HEK293 (cell line): ENCODE measurements around the gene ACBD3.

Experiments used
- CTCF ChIA-PET: fragments of 350-600 bp; formaldehyde crosslinking; extraction: SDS; loops from one replicate; lab custom pipeline; 2021; ENCODE audit warnings: antibody characterized with exemption; lab: Yijun Ruan, JAX
- POLR2A ChIA-PET: fragments of 300-600 bp; formaldehyde crosslinking; extraction: SDS; loops from one replicate; lab custom pipeline; 2020; ENCODE audit warnings: antibody characterized with exemption, inconsistent platforms; lab: Yijun Ruan, JAX
- H3K27ac ChIP-seq: fragments of 200-500 bp; sonication (Bioruptor generic); 2 replicates; pipeline ENCODE4 v1.5.1; 2014; ENCODE audit warnings: low read depth, low read length, control low read depth, inconsistent platforms; ENCODE audit errors: extremely low read depth
- H3K36me3 ChIP-seq, 2 experiments: fragments of 200-500 bp in 1 of 2; sonication (Bioruptor generic) in 1 of 2; 1 replicate in 1 of 2; 2 replicates in 1 of 2; pipeline ENCODE4 v1.5.1; 2014 to 2017; ENCODE audit warnings: inconsistent platforms in 2 of 2, low read length in 2 of 2; ENCODE audit not compliant: control insufficient read depth in 2 of 2, insufficient read depth in 1 of 2
- H3K4me1 ChIP-seq: fragments of 200-500 bp; sonication (Bioruptor generic); 2 replicates; pipeline ENCODE4 v1.5.1; 2014; ENCODE audit warnings: mild to moderate bottlenecking, low read length, inconsistent platforms; ENCODE audit not compliant: control insufficient read depth, insufficient read depth
- H3K4me3 ChIP-seq: 2 replicates; pipeline ENCODE4 v1.5.1; 2011; ENCODE audit warnings: low read depth, mild to moderate bottlenecking, control low read depth, low read length, moderate library complexity
- H3K9me3 ChIP-seq: fragments of 200-500 bp; sonication (Bioruptor generic); 2 replicates; pipeline ENCODE4 v1.5.1; 2014; ENCODE audit warnings: low read depth, low read length, inconsistent platforms; ENCODE audit not compliant: control insufficient read depth, insufficient read depth
- BCL11A ChIP-seq: fragments of 450-650 bp; formaldehyde crosslinking; IDR thresholded peaks from 2 replicates; pipeline ENCODE4 v1.5.1; 2016; ENCODE audit warnings: low read depth, missing biosample characterization, missing genetic modification characterization
- KLF7 ChIP-seq: fragments of 450-650 bp; formaldehyde crosslinking; IDR thresholded peaks from 2 replicates; pipeline ENCODE4 v1.5.1; 2016; ENCODE audit warnings: missing biosample characterization, missing genetic modification characterization, borderline replicate concordance
- OSR2 ChIP-seq: fragments of 450-650 bp; formaldehyde crosslinking; IDR thresholded peaks from 2 replicates; pipeline ENCODE4 v1.5.1; 2016; ENCODE audit warnings: missing biosample characterization, missing genetic modification characterization
- SALL2 ChIP-seq: fragments of 450-650 bp; formaldehyde crosslinking; IDR thresholded peaks from 2 replicates; pipeline ENCODE4 v1.5.0; 2017; ENCODE audit warnings: missing biosample characterization, mild to moderate bottlenecking, missing genetic modification characterization, borderline replicate concordance
- SCRT1 ChIP-seq: fragments of 450-650 bp; formaldehyde crosslinking; IDR thresholded peaks from 2 replicates; pipeline ENCODE4 v1.5.1; 2016; ENCODE audit warnings: missing biosample characterization, missing genetic modification characterization, borderline replicate concordance
- ZIC2 ChIP-seq: fragments of 450-650 bp; formaldehyde crosslinking; IDR thresholded peaks from 2 replicates; pipeline ENCODE4 v1.5.1; 2016; ENCODE audit warnings: missing biosample characterization, missing genetic modification characterization
- ZNF132 ChIP-seq: fragments of 450-650 bp; formaldehyde crosslinking; IDR thresholded peaks from 2 replicates; pipeline ENCODE4 v1.5.1; 2017; ENCODE audit warnings: missing biosample characterization, missing genetic modification characterization, borderline replicate concordance
- ZNF133 ChIP-seq: fragments of 450-650 bp; formaldehyde crosslinking; IDR thresholded peaks from 2 replicates; pipeline ENCODE4 v1.5.1; 2016; ENCODE audit warnings: missing biosample characterization, missing genetic modification characterization
- ZNF169 ChIP-seq: fragments of 450-650 bp; formaldehyde crosslinking; IDR thresholded peaks from 2 replicates; pipeline ENCODE4 v1.5.1; 2016; ENCODE audit warnings: missing biosample characterization, missing genetic modification characterization
- ZNF223 ChIP-seq: fragments of 450-650 bp; formaldehyde crosslinking; IDR thresholded peaks from 2 replicates; pipeline ENCODE4 v1.5.1; 2016; ENCODE audit warnings: missing biosample characterization, missing genetic modification characterization
- ZNF266 ChIP-seq: fragments of 450-650 bp; formaldehyde crosslinking; IDR thresholded peaks from 2 replicates; pipeline ENCODE4 v1.5.1; 2016; ENCODE audit warnings: missing biosample characterization, missing genetic modification characterization, low read depth
- ZNF311 ChIP-seq: fragments of 450-650 bp; formaldehyde crosslinking; IDR thresholded peaks from 2 replicates; pipeline ENCODE4 v1.5.1; 2017; ENCODE audit warnings: missing biosample characterization, missing genetic modification characterization, borderline replicate concordance
- ZNF394 ChIP-seq: fragments of 450-650 bp; formaldehyde crosslinking; IDR thresholded peaks from 2 replicates; pipeline ENCODE4 v1.5.1; 2016; ENCODE audit warnings: missing biosample characterization, missing genetic modification characterization, mild to moderate bottlenecking, moderate library complexity, borderline replicate concordance
- ZNF423 ChIP-seq: fragments of 450-650 bp; formaldehyde crosslinking; IDR thresholded peaks from 2 replicates; pipeline ENCODE4 v1.5.1; 2016; ENCODE audit warnings: missing biosample characterization, missing genetic modification characterization
- ZNF560 ChIP-seq: fragments of 450-650 bp; formaldehyde crosslinking; IDR thresholded peaks from 2 replicates; pipeline ENCODE4 v1.5.1; 2017; ENCODE audit warnings: missing biosample characterization, missing genetic modification characterization, borderline replicate concordance
- ZNF561 ChIP-seq: fragments of 450-650 bp; IDR thresholded peaks from 2 replicates; pipeline ENCODE4 v1.5.1; 2018; ENCODE audit warnings: missing biosample characterization, missing genetic modification characterization, borderline replicate concordance
- ZNF596 ChIP-seq: fragments of 450-650 bp; IDR thresholded peaks from 2 replicates; pipeline ENCODE4 v1.5.0; 2018; ENCODE audit warnings: missing biosample characterization, mild to moderate bottlenecking, missing genetic modification characterization, moderate library complexity
- ZNF624 ChIP-seq: fragments of 450-650 bp; formaldehyde crosslinking; IDR thresholded peaks from 2 replicates; pipeline ENCODE4 v1.5.1; 2017; ENCODE audit warnings: missing biosample characterization, missing genetic modification characterization
- TF ChIP-seq, protein P1 (sequence below): fragments of 450-650 bp; formaldehyde crosslinking; IDR thresholded peaks from 2 replicates; pipeline ENCODE4 v1.5.1; 2017; ENCODE audit warnings: missing biosample characterization, missing genetic modification characterization
- TF ChIP-seq, protein P2 (sequence below): fragments of 450-650 bp; formaldehyde crosslinking; IDR thresholded peaks from 2 replicates; pipeline ENCODE4 v1.5.1; 2016; ENCODE audit warnings: missing biosample characterization, missing genetic modification characterization
- TF ChIP-seq, protein P3 (sequence below): fragments of 450-650 bp; IDR thresholded peaks from 2 replicates; pipeline ENCODE4 v1.5.1; 2018; ENCODE audit warnings: missing biosample characterization, missing genetic modification characterization
- TF ChIP-seq, protein P4 (sequence below): fragments of 450-650 bp; formaldehyde crosslinking; IDR thresholded peaks from 2 replicates; pipeline ENCODE4 v1.5.1; 2017; ENCODE audit warnings: missing biosample characterization, missing genetic modification characterization
- TF ChIP-seq, protein P5 (sequence below): fragments of 450-650 bp; formaldehyde crosslinking; IDR thresholded peaks from 2 replicates; pipeline ENCODE4 v1.5.1; 2016; ENCODE audit warnings: missing biosample characterization, missing genetic modification characterization

Gene ACBD3

DNA sequence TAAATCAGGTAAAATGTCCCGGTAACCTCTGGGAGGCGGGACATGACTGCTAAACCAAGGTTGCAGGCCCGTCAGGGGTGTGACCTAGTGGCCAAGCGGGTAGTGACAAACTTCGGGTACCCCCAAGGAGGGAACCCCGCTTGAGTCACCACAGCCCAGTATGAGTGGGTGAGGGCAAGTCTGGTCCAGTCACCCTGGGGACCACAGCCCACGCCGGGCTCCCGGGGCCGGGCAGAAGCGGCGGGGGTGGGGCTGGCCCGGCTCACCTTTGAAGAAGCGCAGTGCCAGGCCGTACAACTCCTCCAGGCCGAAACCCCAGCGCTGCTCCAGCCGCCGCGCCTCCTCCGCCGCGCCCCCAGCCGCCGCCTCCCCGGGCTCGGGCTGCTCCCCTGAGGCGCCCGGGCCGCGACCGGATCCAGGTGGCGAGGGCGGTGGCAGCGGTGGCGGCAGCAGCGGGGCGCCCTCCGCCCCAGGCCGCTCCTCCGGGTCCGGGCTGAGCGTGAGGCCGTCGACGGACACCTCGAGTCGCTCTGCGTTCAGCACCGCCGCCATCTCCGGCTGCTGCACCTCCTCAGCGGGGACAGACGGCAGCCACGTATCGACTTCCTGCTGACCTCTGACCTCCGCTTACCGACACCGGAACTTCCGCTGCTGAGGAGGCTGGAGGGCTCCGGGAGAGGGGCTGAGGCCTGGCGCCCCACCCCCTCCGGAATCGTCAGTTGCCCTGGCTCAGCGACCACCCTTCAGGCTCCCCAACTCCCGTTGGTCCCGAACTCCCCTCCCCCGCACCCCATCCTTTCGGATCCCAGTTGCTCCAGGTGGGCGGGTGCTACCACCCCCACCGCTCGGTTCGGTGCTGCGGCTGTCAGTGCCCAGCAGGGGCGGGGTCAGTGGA, at the start of gene ACBD3 (continued):
- no peak for TF ChIP-seq ZNF266 (tag by site-specific recombination)
- peak; percentile 43; the same call in 1 of the 2 replicates for TF ChIP-seq ZNF596
- no peak for TF ChIP-seq ZNF624 (tag by site-specific recombination)
- 0 out of 2 replicates have a peak, but pooled peaks have one; percentile 60 for TF ChIP-seq ZNF561 (tag by site-specific recombination)
- TF ChIP-seq ZNF132 (tag by site-specific recombination) = no peak
- TF ChIP-seq, all 188 proteins: peak for 83

DNA sequence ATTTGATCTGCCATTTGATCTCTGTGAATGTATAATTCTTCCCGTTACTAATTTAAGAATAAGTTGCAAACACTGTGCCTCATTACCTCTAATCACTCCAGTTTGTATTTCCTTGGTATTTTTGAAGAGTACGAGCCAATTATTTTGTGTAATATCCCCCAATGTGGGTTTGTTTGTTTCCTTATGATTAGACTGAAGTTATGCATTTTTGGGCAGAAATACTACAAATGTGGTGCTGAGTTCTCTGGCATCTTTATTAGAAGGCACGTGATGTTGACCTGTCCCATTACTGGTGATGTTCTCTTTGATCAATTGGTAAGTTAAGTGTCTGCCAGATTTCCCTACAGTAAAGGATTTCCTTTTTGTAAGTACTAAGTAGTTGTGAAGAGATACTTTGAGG, 47.3 kb upstream of the ACBD3 start:
- TF ChIP-seq, protein P1, sequence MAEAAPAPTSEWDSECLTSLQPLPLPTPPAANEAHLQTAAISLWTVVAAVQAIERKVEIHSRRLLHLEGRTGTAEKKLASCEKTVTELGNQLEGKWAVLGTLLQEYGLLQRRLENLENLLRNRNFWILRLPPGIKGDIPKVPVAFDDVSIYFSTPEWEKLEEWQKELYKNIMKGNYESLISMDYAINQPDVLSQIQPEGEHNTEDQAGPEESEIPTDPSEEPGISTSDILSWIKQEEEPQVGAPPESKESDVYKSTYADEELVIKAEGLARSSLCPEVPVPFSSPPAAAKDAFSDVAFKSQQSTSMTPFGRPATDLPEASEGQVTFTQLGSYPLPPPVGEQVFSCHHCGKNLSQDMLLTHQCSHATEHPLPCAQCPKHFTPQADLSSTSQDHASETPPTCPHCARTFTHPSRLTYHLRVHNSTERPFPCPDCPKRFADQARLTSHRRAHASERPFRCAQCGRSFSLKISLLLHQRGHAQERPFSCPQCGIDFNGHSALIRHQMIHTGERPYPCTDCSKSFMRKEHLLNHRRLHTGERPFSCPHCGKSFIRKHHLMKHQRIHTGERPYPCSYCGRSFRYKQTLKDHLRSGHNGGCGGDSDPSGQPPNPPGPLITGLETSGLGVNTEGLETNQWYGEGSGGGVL (tag by site-specific recombination) = no peak
- TF ChIP-seq ZIC2 (tag by site-specific recombination) = no peak
- TF ChIP-seq ZNF560 (tag by site-specific recombination) = no peak
- TF ChIP-seq, protein P2, sequence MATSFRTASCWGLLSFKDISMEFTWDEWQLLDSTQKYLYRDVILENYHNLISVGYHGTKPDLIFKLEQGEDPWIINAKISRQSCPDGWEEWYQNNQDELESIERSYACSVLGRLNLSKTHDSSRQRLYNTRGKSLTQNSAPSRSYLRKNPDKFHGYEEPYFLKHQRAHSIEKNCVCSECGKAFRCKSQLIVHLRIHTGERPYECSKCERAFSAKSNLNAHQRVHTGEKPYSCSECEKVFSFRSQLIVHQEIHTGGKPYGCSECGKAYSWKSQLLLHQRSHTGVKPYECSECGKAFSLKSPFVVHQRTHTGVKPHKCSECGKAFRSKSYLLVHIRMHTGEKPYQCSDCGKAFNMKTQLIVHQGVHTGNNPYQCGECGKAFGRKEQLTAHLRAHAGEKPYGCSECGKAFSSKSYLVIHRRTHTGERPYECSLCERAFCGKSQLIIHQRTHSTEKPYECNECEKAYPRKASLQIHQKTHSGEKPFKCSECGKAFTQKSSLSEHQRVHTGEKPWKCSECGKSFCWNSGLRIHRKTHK (tag by site-specific recombination) = no peak
- TF ChIP-seq, protein P3, sequence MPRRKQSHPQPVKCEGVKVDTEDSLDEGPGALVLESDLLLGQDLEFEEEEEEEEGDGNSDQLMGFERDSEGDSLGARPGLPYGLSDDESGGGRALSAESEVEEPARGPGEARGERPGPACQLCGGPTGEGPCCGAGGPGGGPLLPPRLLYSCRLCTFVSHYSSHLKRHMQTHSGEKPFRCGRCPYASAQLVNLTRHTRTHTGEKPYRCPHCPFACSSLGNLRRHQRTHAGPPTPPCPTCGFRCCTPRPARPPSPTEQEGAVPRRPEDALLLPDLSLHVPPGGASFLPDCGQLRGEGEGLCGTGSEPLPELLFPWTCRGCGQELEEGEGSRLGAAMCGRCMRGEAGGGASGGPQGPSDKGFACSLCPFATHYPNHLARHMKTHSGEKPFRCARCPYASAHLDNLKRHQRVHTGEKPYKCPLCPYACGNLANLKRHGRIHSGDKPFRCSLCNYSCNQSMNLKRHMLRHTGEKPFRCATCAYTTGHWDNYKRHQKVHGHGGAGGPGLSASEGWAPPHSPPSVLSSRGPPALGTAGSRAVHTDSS = no peak
- no peak for TF ChIP-seq ZNF561 (tag by site-specific recombination)
- TF ChIP-seq, protein P4, sequence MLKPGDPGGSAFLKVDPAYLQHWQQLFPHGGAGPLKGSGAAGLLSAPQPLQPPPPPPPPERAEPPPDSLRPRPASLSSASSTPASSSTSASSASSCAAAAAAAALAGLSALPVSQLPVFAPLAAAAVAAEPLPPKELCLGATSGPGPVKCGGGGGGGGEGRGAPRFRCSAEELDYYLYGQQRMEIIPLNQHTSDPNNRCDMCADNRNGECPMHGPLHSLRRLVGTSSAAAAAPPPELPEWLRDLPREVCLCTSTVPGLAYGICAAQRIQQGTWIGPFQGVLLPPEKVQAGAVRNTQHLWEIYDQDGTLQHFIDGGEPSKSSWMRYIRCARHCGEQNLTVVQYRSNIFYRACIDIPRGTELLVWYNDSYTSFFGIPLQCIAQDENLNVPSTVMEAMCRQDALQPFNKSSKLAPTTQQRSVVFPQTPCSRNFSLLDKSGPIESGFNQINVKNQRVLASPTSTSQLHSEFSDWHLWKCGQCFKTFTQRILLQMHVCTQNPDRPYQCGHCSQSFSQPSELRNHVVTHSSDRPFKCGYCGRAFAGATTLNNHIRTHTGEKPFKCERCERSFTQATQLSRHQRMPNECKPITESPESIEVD = no peak
- TF ChIP-seq ZNF394 (tag by site-specific recombination) = no peak
- Histone ChIP-seq H3K27ac (no peak overlapping the region), H3K4me3 (no peak overlapping the region), H3K4me1 (no peaks in the 10 kb centered on the region), H3K9me3 (no peaks in the 10 kb centered on the region), H3K36me3 (peaks cover 47 to 78% of the 10 kb centered on the region in 2 experiments)
- CTCF ChIA-PET = interaction anchor here (1.0 to 2.1 kb wide), 2 partner anchors 10 to 15 kb away, joined by 3 to 4 read pairs; partner anchors contain the start of gene MIXL1
- POLR2A ChIA-PET = no interaction called here

DNA sequence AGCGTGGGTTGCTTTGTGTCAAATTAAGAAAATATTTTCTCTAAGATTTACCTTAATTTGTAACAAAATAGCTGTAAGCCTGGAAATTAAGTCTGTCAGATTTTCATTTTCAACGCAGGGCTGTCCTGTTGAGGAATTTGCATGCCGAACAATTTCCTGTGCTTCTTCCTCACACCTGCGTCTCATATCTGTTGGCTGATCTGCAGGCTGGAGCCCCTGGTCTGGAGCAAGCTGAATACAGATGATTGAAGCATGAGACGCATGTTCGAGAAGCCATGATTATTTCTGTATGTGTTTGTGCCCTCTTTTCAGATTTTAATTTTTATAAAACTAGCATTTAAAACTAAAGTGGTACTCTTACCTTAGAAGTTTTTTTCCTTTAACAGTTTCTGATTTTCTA, 46.8 kb upstream of the ACBD3 start:
- H3K27ac ChIP-seq = no peak overlapping the region
- POLR2A ChIA-PET = interaction anchor here (0.6 kb wide), 1 partner anchor 69 kb away, joined by 4 read pairs; no protein-coding TSS in a partner anchor
- TF ChIP-seq OSR2 (tag by site-specific recombination) (no peak), BCL11A (tag by site-specific recombination) (no peak), ZNF169 (tag by site-specific recombination) (no peak), ZNF423 (tag by site-specific recombination) (no peak), ZNF223 (no peak), ZNF311 (tag by site-specific recombination) (no peak), ZIC2 (tag by site-specific recombination) (no peak), ZNF133 (no peak), SALL2 (no peak), SCRT1 (no peak), KLF7 (no peak)
- TF ChIP-seq, protein P5, sequence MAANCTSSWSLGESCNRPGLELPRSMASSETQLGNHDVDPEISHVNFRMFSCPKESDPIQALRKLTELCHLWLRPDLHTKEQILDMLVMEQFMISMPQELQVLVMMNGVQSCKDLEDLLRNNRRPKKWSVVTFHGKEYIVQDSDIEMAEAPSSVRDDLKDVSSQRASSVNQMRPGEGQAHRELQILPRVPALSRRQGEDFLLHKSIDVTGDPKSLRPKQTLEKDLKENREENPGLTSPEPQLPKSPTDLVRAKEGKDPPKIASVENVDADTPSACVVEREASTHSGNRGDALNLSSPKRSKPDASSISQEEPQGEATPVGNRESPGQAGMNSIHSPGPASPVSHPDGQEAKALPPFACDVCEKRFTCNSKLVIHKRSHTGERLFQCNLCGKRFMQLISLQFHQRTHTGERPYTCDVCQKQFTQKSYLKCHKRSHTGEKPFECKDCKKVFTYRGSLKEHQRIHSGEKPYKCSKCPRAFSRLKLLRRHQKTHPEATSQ (tag by site-specific recombination) = no peak
- TF ChIP-seq, all 188 proteins: peak for 0
- Histone ChIP-seq H3K36me3 (peaks cover 44 to 73% of the 10 kb centered on the region in 2 experiments), H3K4me1 (no peaks in the 10 kb centered on the region), H3K9me3 (no peaks in the 10 kb centered on the region), H3K4me3 (no peak overlapping the region)
- CTCF ChIA-PET = interaction anchor here (1.6 to 2.1 kb wide), 2 partner anchors 9 kb away, joined by 4 to 8 read pairs; partner anchors contain the start of gene MIXL1
